C4-2B (cell line): Measurements from ENCODE around the gene CHSY3.

Experiments used
- H3K27ac ChIP-seq: fragments of 450-650 bp; 2 replicates; pipeline ENCODE4 v1.5.1; 2017
- CTCF ChIP-seq: fragments of 450-650 bp; conservative IDR thresholded peaks from 2 replicates; pipeline ENCODE4 v1.5.1; 2017; ENCODE audit warnings: mild to moderate bottlenecking
- ZFX ChIP-seq: fragments of 450-650 bp; IDR thresholded peaks from 2 replicates; pipeline ENCODE4 v1.6.1; 2017

Gene CHSY3

GRCh38 chr5:130112246-130112645 lies 208.0 kb downstream of the CHSY3 start:
- no peak for TF ChIP-seq CTCF
- no peak for TF ChIP-seq ZFX
- no peak overlapping the region for H3K27ac ChIP-seq

GRCh38 chr5:130115686-130116085 lies 211.4 kb downstream of the CHSY3 start:
- H3K27ac ChIP-seq = no peak overlapping the region
- no peak for TF ChIP-seq ZFX
- no peak for TF ChIP-seq CTCF

- no peak overlapping the region for H3K27ac ChIP-seq
- TF ChIP-seq ZFX (no peak), CTCF (no peak)
These were observed 212.2 kb downstream of the CHSY3 start for GRCh38 chr5:130116462-130116861.

GRCh38 chr5:130116972-130117371 lies 212.7 kb downstream of the CHSY3 start:
- no peak overlapping the region for H3K27ac ChIP-seq
- no peak for TF ChIP-seq CTCF
- TF ChIP-seq ZFX = no peak

- H3K27ac ChIP-seq = no peak overlapping the region
- TF ChIP-seq ZFX (no peak), CTCF (no peak)
These were observed 222.5 kb downstream of the CHSY3 start for GRCh38 chr5:130126746-130127145.

- no peak overlapping the region for H3K27ac ChIP-seq
These were observed 231.2 kb downstream of the CHSY3 start for GRCh38 chr5:130135506-130135905.

GRCh38 chr5:130136300-130136699 lies 232.0 kb downstream of the CHSY3 start:
- H3K27ac ChIP-seq = no peak overlapping the region
- no peak for TF ChIP-seq CTCF
- no peak for TF ChIP-seq ZFX

More at GRCh38 chr5:130135506-130135905, 231.2 kb downstream of the CHSY3 start:
- no peak for TF ChIP-seq ZFX
- no peak for TF ChIP-seq CTCF
